HG03342 (cell line): ENCODE data around the gene RASAL1.

Source experiments
- ATAC-seq: cut with Tn5 transposase; IDR thresholded peaks from one replicate; pipeline ENCODE4 v1.9.1; 2021; ENCODE audit warnings: mild to moderate bottlenecking, moderate library complexity; ENCODE audit not compliant: unreplicated experiment

The RASAL1 gene

GRCh38 chr12:113135178-113136127 is at the start of gene RASAL1:
TSS of gene RASAL1 (minus strand) at chr12:113135761. CDS start at chr12:113135462, 299 bp downstream.
- no peak for ATAC-seq

DNA sequence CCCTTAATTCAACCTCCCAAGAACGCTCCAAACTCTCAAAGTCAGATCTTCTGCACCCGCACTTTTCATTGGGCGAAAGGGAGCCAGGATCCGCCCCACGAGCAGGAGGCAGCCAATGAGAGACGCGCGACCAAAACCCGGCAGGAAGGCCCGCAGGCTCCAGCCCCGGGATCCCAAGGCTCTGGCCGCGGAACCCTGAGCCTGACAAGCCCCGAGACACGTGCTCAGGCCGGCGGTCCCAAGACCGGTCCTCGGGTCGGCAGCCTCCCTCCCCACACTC is 49.3 kb upstream of the RASAL1 start:
- ATAC-seq = peak; percentile 75

DNA sequence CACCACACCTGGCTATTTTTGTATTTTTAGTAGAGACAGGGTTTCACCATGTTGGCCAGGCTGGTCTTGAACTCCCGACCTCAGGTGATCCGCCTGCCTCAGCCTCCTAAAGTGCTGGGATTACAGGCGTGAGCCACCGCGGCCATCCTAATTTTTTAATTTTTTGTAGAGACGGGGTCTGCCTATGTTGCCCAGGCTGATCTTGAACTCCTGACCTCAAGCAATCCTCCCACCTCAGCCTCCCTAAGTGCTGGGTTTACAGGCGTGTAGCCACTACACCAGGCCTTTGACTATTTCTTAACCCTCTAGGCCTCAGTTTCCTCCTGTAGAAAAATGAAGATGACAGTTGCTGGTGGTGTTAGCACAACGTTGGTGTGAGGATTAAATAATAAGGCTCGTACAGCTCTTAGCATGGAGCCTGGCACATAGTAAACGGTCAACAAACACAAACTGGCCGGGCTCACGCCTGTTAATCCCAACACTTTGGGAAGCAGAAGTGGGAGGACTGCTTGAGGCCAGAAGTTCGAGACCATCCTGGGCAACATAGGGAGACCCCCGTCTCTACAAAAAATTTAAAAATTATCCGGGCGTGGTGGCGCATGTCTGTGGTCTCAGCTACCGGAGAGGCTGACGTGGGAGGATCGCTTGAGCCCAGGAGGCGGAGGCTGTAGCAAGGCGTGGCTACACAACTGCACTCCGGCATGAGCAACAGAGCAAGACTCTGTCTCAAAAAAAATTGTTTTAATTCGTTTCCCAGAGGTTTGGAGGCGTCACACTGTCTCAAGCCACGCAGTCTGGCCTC is 48.7 kb upstream of the RASAL1 start:
- peak; percentile 54 for ATAC-seq

- ATAC-seq = no peak
Observed at GRCh38 chr12:113183030-113183589, 47.5 kb upstream of the RASAL1 start.

- ATAC-seq = no peak
Observed at GRCh38 chr12:113181975-113182374, 46.4 kb upstream of the RASAL1 start.

- ATAC-seq = no peak
Observed at GRCh38 chr12:113180333-113180732, 44.8 kb upstream of the RASAL1 start.

DNA sequence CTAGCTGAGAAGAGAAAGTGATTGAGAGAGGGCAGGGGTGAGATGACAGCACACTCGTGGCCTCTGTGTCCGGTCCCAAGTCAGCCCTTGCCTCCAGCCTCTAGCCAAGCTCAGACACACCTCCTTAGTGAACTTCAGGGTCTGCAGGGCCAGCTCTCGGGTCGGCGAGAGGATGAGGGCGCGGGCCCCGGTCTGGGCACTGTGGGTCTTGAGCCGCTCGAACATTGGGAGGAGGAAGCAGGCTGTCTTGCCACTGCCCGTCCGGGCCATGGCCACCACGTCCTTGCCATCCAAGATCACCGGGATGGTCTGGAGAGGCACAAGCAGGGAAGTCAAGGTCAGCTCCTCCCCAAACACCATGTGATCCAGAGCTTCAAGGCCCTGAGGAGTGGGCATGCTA is 43.5 kb upstream of the RASAL1 start:
- ATAC-seq = no peak

GRCh38 chr12:113174461-113175384 is 39.2 kb upstream of the RASAL1 start:
- ATAC-seq = no peak

DNA sequence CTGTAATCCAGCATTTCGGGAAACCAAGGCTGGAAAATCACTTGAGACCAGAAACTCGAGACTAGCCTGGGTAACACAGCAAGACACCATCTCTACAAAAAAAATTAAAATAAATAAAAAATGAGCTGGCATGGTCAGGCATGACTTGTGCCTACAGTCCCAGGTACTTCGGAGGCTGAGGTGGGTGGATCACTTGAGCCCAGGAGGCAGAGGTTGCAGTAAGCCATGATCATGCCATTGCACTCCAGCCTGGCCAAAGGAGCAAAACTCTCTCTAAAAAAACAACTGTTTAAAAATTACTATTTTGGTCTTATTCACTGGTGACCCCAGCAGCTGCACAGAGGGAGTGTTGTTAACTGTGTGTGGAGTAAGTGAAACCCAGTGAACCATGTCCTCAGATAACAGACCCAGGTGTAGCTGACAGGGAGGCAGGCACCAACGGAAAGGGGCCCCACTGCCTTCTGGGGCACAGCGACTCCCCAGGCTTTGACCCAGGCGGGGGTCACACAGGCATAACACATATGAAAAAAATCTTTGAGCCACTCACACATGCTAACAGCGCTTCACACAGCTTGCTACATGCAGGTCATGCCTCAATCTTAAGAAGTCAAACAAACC is 37.6 kb upstream of the RASAL1 start:
- ATAC-seq = peak; percentile 70

GRCh38 chr12:113172185-113172584 is 36.6 kb upstream of the RASAL1 start:
- no peak for ATAC-seq

DNA sequence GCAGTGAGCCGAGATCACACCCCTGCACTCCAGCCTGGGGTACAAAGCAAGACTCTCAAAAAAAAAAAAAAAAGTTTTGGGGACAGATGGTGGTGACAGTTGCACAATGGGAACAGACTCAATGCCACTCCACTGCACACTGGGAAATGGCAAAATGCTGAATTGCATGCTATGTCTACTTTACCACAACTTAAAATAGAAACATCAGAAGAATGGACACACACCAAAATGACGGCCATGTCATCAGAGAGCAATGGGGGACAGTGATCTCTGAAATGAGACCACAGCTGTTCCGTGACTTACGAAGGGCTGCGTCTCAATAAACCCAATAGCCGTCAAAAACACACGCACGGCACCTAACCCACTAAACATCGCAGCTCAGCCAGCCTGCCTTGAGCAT is 36.0 kb upstream of the RASAL1 start:
- ATAC-seq = no peak

- ATAC-seq = no peak
Observed at GRCh38 chr12:113170926-113171325, 35.4 kb upstream of the RASAL1 start.

DNA sequence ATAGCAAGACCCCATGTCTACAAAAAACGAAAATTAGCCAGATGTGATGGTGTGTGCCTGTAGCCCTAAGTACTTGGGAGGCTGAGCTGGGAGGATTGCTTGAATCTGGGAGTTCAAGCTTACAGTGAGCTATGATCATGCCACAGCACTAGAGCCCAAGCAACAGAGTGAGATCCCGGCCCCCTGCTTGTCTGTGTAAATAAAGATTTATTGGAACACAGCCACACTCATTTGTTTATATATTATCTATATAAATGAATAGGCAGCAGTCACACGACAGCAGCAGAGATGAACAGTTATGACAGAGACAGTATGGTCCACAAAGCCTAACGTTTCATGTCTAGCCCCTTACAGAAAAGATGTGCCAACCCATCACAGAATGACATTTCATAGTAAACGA is 34.9 kb upstream of the RASAL1 start:
- no peak for ATAC-seq

- ATAC-seq = no peak
Observed at GRCh38 chr12:113169697-113170096, 34.1 kb upstream of the RASAL1 start.

DNA sequence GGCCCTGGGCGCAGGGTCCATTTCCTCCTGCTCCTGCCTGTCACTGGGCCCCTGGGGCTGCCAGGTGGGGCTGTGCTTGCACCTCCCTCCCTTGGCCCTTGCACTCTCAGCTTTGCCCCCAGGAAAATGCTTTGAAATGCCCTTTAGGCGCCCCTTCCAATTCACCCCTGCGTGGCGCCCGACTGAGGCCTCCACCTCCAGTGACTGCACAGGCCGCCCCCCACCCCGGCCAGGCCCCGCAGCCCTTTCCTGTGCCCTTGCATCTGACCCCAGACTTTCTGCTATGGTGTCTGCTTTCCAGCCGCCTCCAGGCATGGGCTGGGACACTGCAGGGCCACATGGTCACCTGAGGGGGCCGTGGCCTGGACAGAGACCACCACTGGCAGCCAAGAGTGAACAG is 32.3 kb upstream of the RASAL1 start:
- no peak for ATAC-seq

DNA sequence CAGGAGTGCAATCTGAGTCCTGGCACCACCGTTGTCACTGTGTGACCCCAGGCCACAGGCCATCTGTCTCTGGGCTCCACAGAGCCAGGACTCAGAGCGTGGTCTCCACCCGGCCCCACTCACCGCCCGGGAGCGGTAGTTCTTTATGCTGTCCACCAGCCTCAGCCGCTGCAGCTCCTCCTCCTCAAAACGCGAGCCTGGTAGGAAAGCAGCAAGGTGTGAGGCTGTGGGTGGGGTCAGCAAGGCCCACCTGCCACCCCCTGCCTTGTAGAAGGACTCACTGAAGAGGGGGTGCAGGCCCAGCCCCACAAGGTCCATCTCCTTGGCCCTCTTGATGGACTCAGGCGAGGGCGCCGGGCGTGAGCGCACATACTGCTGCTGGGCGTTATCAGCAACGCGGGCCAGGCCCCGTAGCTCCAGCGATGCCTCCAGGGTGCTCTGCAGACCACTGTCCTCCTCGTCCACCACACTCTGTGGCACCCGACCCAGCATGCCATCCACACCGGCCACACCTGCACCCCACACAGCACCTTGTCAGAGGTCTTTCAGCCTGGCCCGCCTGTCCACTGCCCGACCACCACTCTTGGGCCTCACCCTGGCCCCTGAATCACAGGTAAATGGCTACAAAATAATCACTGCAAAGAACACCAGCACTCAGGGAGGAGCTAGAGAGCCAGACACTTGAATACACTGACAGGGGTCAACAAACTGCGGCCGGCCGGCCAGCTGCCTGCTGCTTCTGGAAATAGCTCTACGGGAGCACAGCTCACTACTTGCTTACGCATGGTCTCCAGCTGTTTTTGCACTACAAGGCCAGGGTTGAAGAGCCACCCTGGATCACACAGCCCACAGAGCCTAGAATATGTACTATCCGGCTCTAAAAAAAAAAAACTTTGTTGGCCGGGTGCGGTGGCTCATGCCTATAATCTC is 30.2 kb upstream of the RASAL1 start:
- ATAC-seq = no peak

DNA sequence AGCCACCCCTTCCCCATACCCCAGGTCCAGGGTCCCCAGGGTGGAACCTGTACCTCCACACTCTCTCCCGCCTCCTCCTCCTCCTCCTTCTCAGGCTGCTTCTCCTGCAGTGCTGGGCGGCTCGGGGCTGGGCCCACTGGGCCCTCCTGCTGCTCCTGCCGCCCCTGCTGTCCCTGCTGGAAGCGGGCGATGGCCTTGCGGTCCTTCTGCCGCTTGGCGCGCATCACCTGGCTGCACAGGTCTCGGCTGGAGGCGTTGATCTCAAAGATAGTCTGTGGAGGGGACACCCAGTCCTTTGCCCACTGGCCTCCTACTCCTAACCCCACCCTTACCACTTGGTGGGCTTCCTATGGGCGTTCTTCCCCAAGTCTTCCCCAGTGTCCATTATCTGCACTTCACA is 28.5 kb upstream of the RASAL1 start:
- no peak for ATAC-seq

GRCh38 chr12:113163030-113163360 is 27.4 kb upstream of the RASAL1 start:
- ATAC-seq = no peak
